HFFc6 (cell line): ENCODE measurements around the gene CRK. TPM values are rescaled to one million over a fixed set of nuclear protein-coding genes. Genes with fewer than 3 reads are reported as not detected.

Source experiments
- DNase-seq: peaks from one replicate; pipeline ENCODE4 v3.0.0-alpha.2; 2018
- H3K27ac Mint-ChIP-seq: 2 replicates; pipeline ENCODE4 v1.8.0; 2020; ENCODE audit warnings: mild to moderate bottlenecking, mixed read lengths
- H3K27me3 Mint-ChIP-seq: 2 replicates; pipeline ENCODE4 v1.8.0; 2021; ENCODE audit warnings: mild to moderate bottlenecking, moderate library complexity, mixed read lengths; ENCODE audit not compliant: insufficient read depth
- H3K36me3 Mint-ChIP-seq: 2 replicates; pipeline ENCODE4 v1.8.0; 2021; ENCODE audit warnings: low read depth, mixed read lengths
- H3K4me1 Mint-ChIP-seq: 2 replicates; pipeline ENCODE4 v1.8.0; 2020; ENCODE audit warnings: low read depth, mixed read lengths
- H3K4me3 Mint-ChIP-seq: 2 replicates; pipeline ENCODE4 v1.8.0; 2020; ENCODE audit warnings: mild to moderate bottlenecking, moderate library complexity, mixed read lengths
- H3K9me3 Mint-ChIP-seq: 2 replicates; pipeline ENCODE4 v1.8.0; 2020; ENCODE audit warnings: mild to moderate bottlenecking, mixed read lengths
- CTCF ChIP-seq: fragments of 200-600 bp; sonication (generic); IDR thresholded peaks from 2 replicates; pipeline ENCODE4 v1.5.0; 2021; ENCODE audit warnings: antibody characterized with exemption, mild to moderate bottlenecking
- total RNA-seq, 6 experiments: library from RNA; stranded (reverse); fragmentation: NEBNext Ultra II Directional; extraction: Animal tissue kit (Norgen Biotek cat#: 25700); gene quantifications; 2 replicates in 1 of 6; 3 replicates in 5 of 6; pipeline ENCODE4 v1.2.3, GENCODE V29; 2021

CRK gene
- total RNA-seq, 6 experiments from 2014 or later, result 71.1 to 83.1 (median 77.5) TPM

GRCh38 chr17:1494203-1494602 is 38.2 kb upstream of the CRK start:
- no peak overlapping the region for H3K27ac Mint-ChIP-seq
- no peaks in the 10 kb centered on the region; the same call in 1 of the 2 replicates for H3K27me3 Mint-ChIP-seq
- H3K4me1 Mint-ChIP-seq, result peaks cover 31% of the 10 kb centered on the region
- no peak for TF ChIP-seq CTCF
- peaks cover 5% of the 10 kb centered on the region; the same call in 1 of the 2 replicates for H3K36me3 Mint-ChIP-seq
- no peak overlapping the region for H3K4me3 Mint-ChIP-seq
- DNase-seq, result no peak
- H3K9me3 Mint-ChIP-seq, result no peaks in the 10 kb centered on the region

- Mint-ChIP-seq H3K4me3 (no peak overlapping the region; the same call in 1 of the 2 replicates), H3K27me3 (no peaks in the 10 kb centered on the region; the same call in 1 of the 2 replicates), H3K9me3 (no peaks in the 10 kb centered on the region), H3K4me1 (peaks cover 32% of the 10 kb centered on the region), H3K27ac (no peak overlapping the region), H3K36me3 (peaks cover 5% of the 10 kb centered on the region; the same call in 1 of the 2 replicates)
- no peak for DNase-seq
- no peak for TF ChIP-seq CTCF
These were observed 37.4 kb upstream of the CRK start for GRCh38 chr17:1493291-1493980.

- Mint-ChIP-seq H3K9me3 (no peaks in the 10 kb centered on the region), H3K4me1 (peaks cover 29% of the 10 kb centered on the region), H3K36me3 (peaks cover 5% of the 10 kb centered on the region; the same call in 1 of the 2 replicates), H3K27me3 (no peaks in the 10 kb centered on the region; the same call in 1 of the 2 replicates), H3K4me3 (peak within 1 kb of the TSS; percentile 88), H3K27ac (peak within 1 kb of the TSS; percentile 81)
- DNase-seq, result no peak
- TF ChIP-seq CTCF, result no peak
These were observed 36.5 kb upstream of the CRK start, which contains the start of gene MYO1C for GRCh38 chr17:1492249-1493206. MYO1C (minus strand) TSS chr17:1492686; CDS start chr17:1492487, 199 bp downstream.

- H3K4me1 Mint-ChIP-seq, result peaks cover 35% of the 10 kb centered on the region
- H3K27me3 Mint-ChIP-seq, result no peaks in the 10 kb centered on the region; the same call in 1 of the 2 replicates
- no peak for TF ChIP-seq CTCF
- peak overlapping the region; percentile 81 for H3K27ac Mint-ChIP-seq
- H3K9me3 Mint-ChIP-seq, result no peaks in the 10 kb centered on the region
- peaks cover 5% of the 10 kb centered on the region; the same call in 1 of the 2 replicates for H3K36me3 Mint-ChIP-seq
- no peak for DNase-seq
- peak overlapping the region; percentile 88 for H3K4me3 Mint-ChIP-seq
These were observed 35.6 kb upstream of the CRK start for GRCh38 chr17:1491443-1492248.
